HG03095 (cell line): ENCODE results near the gene UGT1A5.

Experiments
- ATAC-seq: cut with Tn5 transposase; IDR thresholded peaks from one replicate; pipeline ENCODE4 v1.9.1; 2021; ENCODE audit warnings: moderate library complexity; ENCODE audit not compliant: unreplicated experiment

The UGT1A5 gene

GRCh38 chr2:233822101-233822771 is 109.5 kb downstream of the UGT1A5 start:
- no peak for ATAC-seq
